Smooth muscle cell (in vitro differentiated cells): Measurements from ENCODE around the gene TRPM1. TPM values are rescaled to one million over a fixed set of nuclear protein-coding genes. Genes with fewer than 3 reads are reported as not detected.
A peak's percentile ranks its signal among the peaks of the same experiment; 100 is the strongest.

Source experiments
- DNase-seq: peaks from one replicate; lab custom pipeline; 2025; ENCODE audit not compliant: unreplicated experiment; lab: John Stamatoyannopoulos, UW
- H2AFZ ChIP-seq: fragments of 200-600 bp; sonication (generic); 2 replicates; pipeline ENCODE4 v1.6.0; 2016; ENCODE audit warnings: antibody characterized with exemption, low read depth, mild to moderate bottlenecking
- H3F3A ChIP-seq: fragments of 200-600 bp; sonication (generic); 2 replicates; pipeline ENCODE4 v1.6.0; 2017; ENCODE audit warnings: antibody characterized with exemption, low read depth
- H3K27ac ChIP-seq: fragments of 200-600 bp; sonication (generic); 2 replicates; pipeline ENCODE4 v1.5.1; 2016; ENCODE audit warnings: low read depth, mild to moderate bottlenecking
- H3K27me3 ChIP-seq: fragments of 200-600 bp; sonication (generic); 2 replicates; pipeline ENCODE4 v1.6.1; 2016; ENCODE audit warnings: low read depth, mild to moderate bottlenecking
- H3K36me3 ChIP-seq: fragments of 200-600 bp; sonication (generic); 2 replicates; pipeline ENCODE4 v1.5.1; 2016; ENCODE audit warnings: low read depth
- H3K4me1 ChIP-seq: fragments of 200-600 bp; sonication (generic); 2 replicates; pipeline ENCODE4 v1.5.1; 2016; ENCODE audit warnings: low read depth
- H3K4me2 ChIP-seq: fragments of 200-600 bp; sonication (generic); 2 replicates; pipeline ENCODE4 v1.6.0; 2016; ENCODE audit warnings: mild to moderate bottlenecking
- H3K4me3 ChIP-seq: fragments of 200-600 bp; sonication (generic); 2 replicates; pipeline ENCODE4 v1.5.1; 2016; ENCODE audit warnings: mild to moderate bottlenecking
- H3K79me2 ChIP-seq: fragments of 200-600 bp; sonication (generic); 2 replicates; pipeline ENCODE4 v1.6.0; 2016; ENCODE audit warnings: low read depth, mild to moderate bottlenecking
- H3K9ac ChIP-seq: fragments of 200-600 bp; sonication (generic); 2 replicates; pipeline ENCODE4 v1.6.0; 2016; ENCODE audit warnings: low read depth
- H3K9me3 ChIP-seq: fragments of 200-600 bp; sonication (generic); replicated peaks from 2 replicates; pipeline ENCODE4 v1.5.1; 2016; ENCODE audit warnings: low read depth
- H4K20me1 ChIP-seq: fragments of 200-600 bp; sonication (generic); 2 replicates; pipeline ENCODE4 v1.6.0; 2016; ENCODE audit warnings: low read depth
- CTCF ChIP-seq: fragments of 200-600 bp; sonication (generic); IDR thresholded peaks from 2 replicates; pipeline ENCODE4 v1.5.1; 2017; ENCODE audit warnings: borderline replicate concordance, mild to moderate bottlenecking, antibody characterized with exemption; ENCODE audit not compliant: insufficient read depth, poor library complexity, severe bottlenecking
- WGBS: methylation state at CpG from one replicate; pipeline ENCODE4 v1.1.7; 2016; ENCODE audit warnings: low lambda C conversion rate; 5-methylcytosine and 5-hydroxymethylcytosine counted together
- polyA plus RNA-seq: library from polyadenylated mRNA; unstranded; fragments of >200 nt; fragmentation: Nextera tagmentation; extraction: Ambion mirVana; gene quantifications from 2 replicates; pipeline ENCODE4 v1.2.1, GENCODE V29; 2016
- total RNA-seq: library from RNA; depleted of rRNA; stranded (reverse); fragments of >200 nt; gene quantifications from 2 replicates; pipeline ENCODE4 v1.2.3, GENCODE V29; 2014

The TRPM1 gene
- total and polyA plus RNA-seq, 2 experiments from 2014 or later: not detected

- Histone ChIP-seq H3K36me3 (no peaks in the 10 kb centered on the region), H3F3A (no peaks in the 10 kb centered on the region), H2AFZ (no peak overlapping the region), H3K27ac (no peak overlapping the region), H3K9ac (no peak overlapping the region), H3K9me3 (no peaks in the 10 kb centered on the region), H3K4me1 (no peaks in the 10 kb centered on the region), H3K4me2 (no peak overlapping the region), H4K20me1 (no peaks in the 10 kb centered on the region), H3K4me3 (no peak overlapping the region), H3K27me3 (no peaks in the 10 kb centered on the region), H3K79me2 (no peaks in the 10 kb centered on the region)
- 92% methylated on average over 11 of the region's 11 CpGs for WGBS
- no peak for TF ChIP-seq CTCF
- no peak for DNase-seq
Observed at GRCh38 chr15:31067890-31068603, 33.5 kb downstream of the TRPM1 start.

GRCh38 chr15:31065824-31066223, 35.7 kb downstream of the TRPM1 start:
- DNase-seq: no peak
- Histone ChIP-seq H3K36me3 (no peaks in the 10 kb centered on the region), H3K9me3 (no peaks in the 10 kb centered on the region), H2AFZ (no peak overlapping the region), H3K4me1 (no peaks in the 10 kb centered on the region), H4K20me1 (no peaks in the 10 kb centered on the region), H3K27ac (no peak overlapping the region), H3F3A (no peaks in the 10 kb centered on the region), H3K9ac (no peak overlapping the region), H3K4me2 (no peak overlapping the region), H3K79me2 (no peaks in the 10 kb centered on the region), H3K4me3 (no peak overlapping the region), H3K27me3 (no peaks in the 10 kb centered on the region)
- no peak for TF ChIP-seq CTCF
- WGBS: 94% methylated on average over 6 of the region's 6 CpGs

- Histone ChIP-seq H3K4me1 (no peaks in the 10 kb centered on the region), H3K36me3 (no peaks in the 10 kb centered on the region), H3F3A (no peaks in the 10 kb centered on the region), H2AFZ (peak overlapping the region; percentile 6), H3K79me2 (no peaks in the 10 kb centered on the region), H3K27me3 (no peaks in the 10 kb centered on the region), H3K4me2 (no peak overlapping the region), H4K20me1 (no peaks in the 10 kb centered on the region), H3K4me3 (no peak overlapping the region), H3K27ac (no peak overlapping the region), H3K9ac (no peak overlapping the region), H3K9me3 (no peaks in the 10 kb centered on the region)
- WGBS: 91% methylated on average over 17 of the region's 17 CpGs
- TF ChIP-seq CTCF: no peak
- no peak for DNase-seq
Observed at GRCh38 chr15:31062911-31063310, 38.6 kb downstream of the TRPM1 start.

- no peaks in the 10 kb centered on the region for H3K36me3 ChIP-seq
- no peaks in the 10 kb centered on the region for H3K4me1 ChIP-seq
- no peaks in the 10 kb centered on the region for H3K79me2 ChIP-seq
- H3K27me3 ChIP-seq: no peaks in the 10 kb centered on the region
- no peaks in the 10 kb centered on the region for H3F3A ChIP-seq
- H3K9me3 ChIP-seq: no peaks in the 10 kb centered on the region
- no peak for DNase-seq
- H3K4me3 ChIP-seq: no peak overlapping the region
- peak overlapping the region; percentile 6 for H2AFZ ChIP-seq
- no peak overlapping the region for H3K4me2 ChIP-seq
- no peak overlapping the region for H3K9ac ChIP-seq
- WGBS: 74% methylated on average over 4 of the region's 4 CpGs
- no peak overlapping the region for H3K27ac ChIP-seq
- TF ChIP-seq CTCF: no peak
- no peaks in the 10 kb centered on the region for H4K20me1 ChIP-seq
Observed at GRCh38 chr15:31062310-31062847, 39.1 kb downstream of the TRPM1 start.
